ENCODE results near the gene ZMYND8. TPM values are rescaled to one million over a fixed set of nuclear protein-coding genes. Genes with fewer than 3 reads are reported as not detected.

Gene ZMYND8
- total and polyA plus RNA-seq, 11 donors: 11.3 to 46.4 (median 28.7) TPM

DNA sequence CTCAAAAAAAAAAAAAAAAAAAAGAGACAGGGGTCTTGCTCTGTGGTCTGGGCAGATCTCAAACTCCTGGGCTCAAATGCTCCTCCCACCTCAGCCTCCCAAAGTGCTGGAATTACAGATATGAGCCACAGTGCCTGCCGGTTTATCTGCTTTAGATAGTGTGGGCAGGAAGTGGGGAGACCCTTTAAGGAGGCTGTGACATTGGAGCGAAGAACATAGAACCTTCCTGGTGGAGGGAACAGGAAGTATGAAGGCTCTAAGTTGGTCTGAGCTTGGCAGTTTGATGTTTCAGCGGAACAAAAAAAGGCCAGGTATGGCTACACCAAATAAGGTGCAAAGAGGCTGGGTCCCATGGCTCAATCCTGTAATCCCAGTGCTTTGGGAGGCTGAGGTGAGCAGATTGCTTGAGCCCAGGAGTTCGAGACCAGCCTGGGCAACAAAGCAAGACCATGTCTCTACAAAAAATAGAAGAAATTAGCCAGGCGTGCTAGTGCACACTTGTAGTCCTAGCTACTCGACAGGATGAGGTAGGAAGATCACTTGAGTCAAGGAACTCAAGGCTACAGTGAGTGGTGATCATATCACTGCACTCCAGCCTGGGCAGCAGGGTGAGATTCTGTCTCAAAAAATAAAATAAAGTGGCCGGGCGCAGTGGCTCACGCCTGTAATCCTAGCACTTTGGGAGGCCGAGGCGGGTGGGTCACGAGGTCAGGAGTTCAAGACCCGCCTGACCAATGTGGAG lies 8.7 kb upstream of the ZMYND8 start:
- TF ChIP-seq, protein P1, sequence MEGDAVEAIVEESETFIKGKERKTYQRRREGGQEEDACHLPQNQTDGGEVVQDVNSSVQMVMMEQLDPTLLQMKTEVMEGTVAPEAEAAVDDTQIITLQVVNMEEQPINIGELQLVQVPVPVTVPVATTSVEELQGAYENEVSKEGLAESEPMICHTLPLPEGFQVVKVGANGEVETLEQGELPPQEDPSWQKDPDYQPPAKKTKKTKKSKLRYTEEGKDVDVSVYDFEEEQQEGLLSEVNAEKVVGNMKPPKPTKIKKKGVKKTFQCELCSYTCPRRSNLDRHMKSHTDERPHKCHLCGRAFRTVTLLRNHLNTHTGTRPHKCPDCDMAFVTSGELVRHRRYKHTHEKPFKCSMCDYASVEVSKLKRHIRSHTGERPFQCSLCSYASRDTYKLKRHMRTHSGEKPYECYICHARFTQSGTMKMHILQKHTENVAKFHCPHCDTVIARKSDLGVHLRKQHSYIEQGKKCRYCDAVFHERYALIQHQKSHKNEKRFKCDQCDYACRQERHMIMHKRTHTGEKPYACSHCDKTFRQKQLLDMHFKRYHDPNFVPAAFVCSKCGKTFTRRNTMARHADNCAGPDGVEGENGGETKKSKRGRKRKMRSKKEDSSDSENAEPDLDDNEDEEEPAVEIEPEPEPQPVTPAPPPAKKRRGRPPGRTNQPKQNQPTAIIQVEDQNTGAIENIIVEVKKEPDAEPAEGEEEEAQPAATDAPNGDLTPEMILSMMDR (IDR thresholded peaks at IDR 0.05): no peak
- no peak for TF ChIP-seq POLR2A (IDR thresholded peaks at IDR 0.05)
- no peaks in the 10 kb centered on the region for H3K9me3 ChIP-seq
- ATAC-seq (no peak), DNase-seq (no peak)
- H3K4me3 ChIP-seq: no peak overlapping the region
- H3K27me3 ChIP-seq: no peaks in the 10 kb centered on the region
- intact Hi-C loops (cut with DNase I): loop anchor here in 1 of 10 donors (5.0 kb wide), 1 partner anchor 158 kb away; no protein-coding TSS in a partner anchor
- peaks cover 7 to 27% (median 17%) of the 10 kb centered on the region in 12 donors for H3K4me1 ChIP-seq
- H3K36me3 ChIP-seq: no peaks in the 10 kb centered on the region
- WGBS, 4 donors: 87 to 88% (median 88%) methylated on average over 13 of the region's 13 CpGs
- H3K27ac ChIP-seq: no peak overlapping the region

DNA sequence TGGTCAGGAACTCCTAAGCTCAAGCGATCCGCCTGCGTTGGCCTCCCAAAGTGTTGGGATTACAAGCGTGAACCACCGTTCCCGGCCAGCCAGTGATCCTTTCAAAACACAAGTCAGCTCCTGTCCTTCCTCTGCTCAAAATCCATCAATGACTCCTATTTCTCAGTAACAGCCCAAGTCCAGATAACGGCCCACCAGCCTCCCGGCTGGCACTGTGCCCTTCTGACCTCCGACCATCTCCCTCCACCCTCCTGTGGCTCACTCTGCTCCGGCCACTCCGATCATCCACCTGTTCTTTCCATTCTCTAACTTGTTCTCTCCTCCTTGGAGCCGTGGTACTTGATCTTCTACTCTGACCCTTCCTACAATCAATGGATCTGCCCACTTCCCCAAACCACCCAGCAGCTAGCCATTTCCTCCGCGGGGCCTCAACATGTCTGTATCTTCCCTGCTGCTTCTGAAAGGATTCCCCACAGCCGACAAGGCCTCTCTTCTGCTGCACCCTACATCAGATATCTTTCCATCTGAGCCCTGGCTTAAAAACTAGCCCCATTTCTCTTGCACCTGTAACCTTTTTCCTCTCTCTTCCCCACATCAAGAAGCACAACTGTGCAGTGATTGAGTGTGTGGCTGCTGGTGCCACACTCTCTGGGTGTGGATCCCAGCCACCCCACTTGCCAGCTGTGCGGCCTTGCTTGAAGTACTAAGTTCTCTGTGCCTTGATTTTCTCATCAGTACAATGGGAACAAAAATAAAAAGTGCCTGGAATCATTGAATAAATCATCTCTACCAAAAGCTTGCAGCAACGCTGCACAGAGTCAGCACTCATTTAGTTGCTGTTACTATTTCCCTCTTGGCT lies 6.1 kb upstream of the ZMYND8 start:
- no peak overlapping the region for H3K4me3 ChIP-seq
- H3K36me3 ChIP-seq: no peaks in the 10 kb centered on the region
- intact Hi-C loops (cut with DNase I): loop anchor here in 5 of 10 donors (5.0 kb wide), 5 partner anchors 45 to 90 kb away; no protein-coding TSS in a partner anchor
- WGBS, 4 donors: 88 to 90% (median 89%) methylated on average over 17 of the region's 17 CpGs
- peak in 1 of 5 donors; percentile 15 for DNase-seq
- peak overlapping the region in 11 of 12 donors; percentile 11 to 99 (median 98) for H3K27ac ChIP-seq
- TF ChIP-seq, protein P1 (IDR thresholded peaks at IDR 0.05): no peak
- TF ChIP-seq POLR2A (IDR thresholded peaks at IDR 0.05): no peak
- no peaks in the 10 kb centered on the region for H3K27me3 ChIP-seq
- no peaks in the 10 kb centered on the region for H3K9me3 ChIP-seq
- no peak for ATAC-seq
- peaks cover 26 to 53% (median 44%) of the 10 kb centered on the region in 12 donors for H3K4me1 ChIP-seq

DNA sequence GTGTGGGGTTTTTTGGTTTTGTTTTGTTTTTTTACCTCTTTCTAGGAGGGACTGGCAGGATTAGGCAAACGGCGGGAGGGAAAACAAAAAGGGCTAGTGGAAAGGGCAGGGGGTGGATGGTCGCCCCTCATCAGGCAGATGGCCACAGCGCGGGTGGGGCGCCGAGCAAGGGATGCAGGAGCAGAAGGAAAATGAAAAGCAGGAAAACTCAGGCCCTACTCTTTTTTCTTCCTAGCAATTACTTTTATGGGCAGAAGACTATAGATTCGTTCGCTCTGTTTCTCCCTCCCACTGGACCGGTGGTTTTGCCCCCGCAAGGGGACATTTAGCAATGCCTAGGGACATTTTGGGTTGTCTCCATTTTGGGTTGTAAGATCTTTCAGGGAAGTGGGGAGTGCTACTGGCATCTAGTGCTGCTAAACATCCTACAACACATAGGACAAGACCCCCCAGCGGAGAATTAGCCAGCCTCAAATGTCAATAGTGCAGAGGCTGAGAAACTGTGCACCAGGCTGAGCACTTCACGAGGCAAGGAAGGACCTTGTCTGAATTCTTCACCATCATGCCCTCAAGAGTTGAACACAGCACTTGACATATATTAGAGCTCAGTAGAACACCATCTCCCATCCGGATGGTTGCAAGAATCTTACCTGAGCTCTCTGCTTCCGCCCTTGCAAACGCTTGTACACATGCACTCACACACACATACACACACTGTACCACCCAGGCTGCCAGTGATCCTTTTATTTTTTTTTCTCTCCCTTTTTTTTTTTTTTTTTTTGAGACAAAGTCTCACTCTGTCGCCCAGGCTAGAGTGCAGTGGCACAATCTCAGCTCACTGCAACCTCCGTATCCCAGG lies 4.8 kb upstream of the ZMYND8 start:
- WGBS, 4 donors: 64 to 67% (median 65%) methylated on average over 18 of the region's 18 CpGs
- no peaks in the 10 kb centered on the region for H3K36me3 ChIP-seq
- intact Hi-C loops (cut with DNase I): loop anchor here in 7 of 10 donors (2.0 to 5.0 kb wide), 8 partner anchors 28 to 89 kb away; no protein-coding TSS in a partner anchor
- H3K4me3 ChIP-seq: peak overlapping the region in 7 of 12 donors; percentile 4 to 25 (median 15)
- peak overlapping the region; percentile 94 to 99 (median 98) for H3K27ac ChIP-seq
- ATAC-seq: no peak
- peaks cover 29 to 67% (median 56%) of the 10 kb centered on the region in 12 donors for H3K4me1 ChIP-seq
- no peak for TF ChIP-seq POLR2A (IDR thresholded peaks at IDR 0.05)
- TF ChIP-seq, protein P1 (IDR thresholded peaks at IDR 0.05): no peak
- H3K9me3 ChIP-seq: no peaks in the 10 kb centered on the region
- no peaks in the 10 kb centered on the region for H3K27me3 ChIP-seq
- DNase-seq: peak in 1 of 5 donors; percentile 69

Data from heart left ventricle (tissue), 16 donors.